ELR (cell line): ENCODE measurements around the gene MAJIN.
A peak's percentile ranks its signal among the peaks of the same experiment; 100 is the strongest.
"Not testable (repeated sequence)": the region's sequence is repeated elsewhere in the genome, so short reads cannot be mapped to it uniquely, and the experiment has no call there.

ENCODE experiments used
- DNase-seq: peaks from one replicate; pipeline ENCODE4 v3.0.0-alpha.2; 2015; ENCODE audit warnings: low read depth

The MAJIN gene

GRCh38 chr11:64990222-64990923, 18.5 kb upstream of the MAJIN start:
- DNase-seq, result peak; percentile 39

- DNase-seq, result no peak
These were observed 17.5 kb upstream of the MAJIN start for GRCh38 chr11:64989416-64989815.

DNA sequence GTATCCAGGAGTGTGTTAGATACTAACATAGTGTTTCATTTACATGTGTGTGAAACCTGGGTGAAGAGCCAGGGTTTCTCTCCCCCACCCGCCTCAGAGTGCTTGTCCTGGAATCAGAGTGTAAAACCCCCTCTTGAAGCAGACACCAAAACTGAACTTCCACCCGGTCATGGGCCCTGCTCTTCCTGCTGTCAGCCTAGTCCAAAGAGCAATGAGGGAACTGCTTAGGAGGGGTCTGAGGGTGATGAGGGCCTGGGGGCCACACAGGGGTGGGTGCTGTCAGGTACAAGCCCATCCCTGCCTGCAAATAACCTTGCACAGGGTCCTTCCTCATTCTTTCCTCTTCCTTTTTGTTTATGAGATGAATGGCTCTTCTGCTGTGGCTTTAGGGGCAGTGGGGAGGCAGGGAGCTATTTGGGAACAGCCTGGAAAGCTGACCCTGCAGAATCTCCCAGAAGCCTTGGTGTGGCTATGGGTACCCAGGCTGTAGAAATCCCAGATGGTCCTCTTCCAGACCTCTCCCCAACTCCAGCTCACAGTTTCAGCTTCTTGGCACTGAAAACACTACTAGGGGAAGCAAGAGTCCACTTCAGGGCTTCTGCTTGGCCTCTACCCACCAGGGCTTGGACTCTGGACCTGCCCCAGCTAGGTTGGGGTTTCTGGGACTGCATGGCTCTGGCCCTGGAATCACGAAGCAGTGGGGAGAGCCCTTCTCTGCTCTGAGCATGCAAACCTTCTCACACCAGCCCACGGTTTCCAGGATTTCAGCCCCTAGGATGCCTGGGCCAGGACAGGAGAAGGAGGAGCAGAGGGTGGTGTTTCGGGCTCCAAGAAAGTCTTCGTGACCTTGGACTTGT, 16.3 kb upstream of the MAJIN start:
- DNase-seq, result no peak

GRCh38 chr11:64983339-64983738, 11.4 kb upstream of the MAJIN start:
- not testable (repeated sequence) for DNase-seq

DNA sequence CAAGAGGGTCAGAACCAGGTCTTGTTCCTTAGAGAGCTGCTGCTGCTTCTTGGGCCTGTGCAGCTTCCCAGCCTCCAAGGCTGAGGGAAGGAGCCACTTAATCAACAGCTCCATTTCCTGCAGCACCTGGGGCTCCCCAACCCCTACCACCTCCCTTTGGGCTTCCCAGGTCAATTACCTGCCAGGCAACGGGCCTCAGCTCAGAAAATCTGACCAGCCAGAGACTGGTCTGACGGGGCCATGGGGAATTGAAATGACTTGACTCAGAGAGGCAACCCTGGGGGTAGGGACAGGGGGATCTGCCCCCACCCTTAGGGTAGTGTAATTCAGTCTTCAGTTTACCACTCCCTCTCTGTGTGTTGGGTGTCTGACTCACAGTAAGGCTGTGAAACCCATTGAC, 4.7 kb upstream of the MAJIN start:
- DNase-seq, result no peak

- no peak for DNase-seq
These were observed 2.2 kb upstream of the MAJIN start for GRCh38 chr11:64974124-64974523.

GRCh38 chr11:64970731-64971151, 1.2 kb downstream of the MAJIN start:
- DNase-seq, result no peak

- DNase-seq, result peak; percentile 86
These were observed 2.7 kb downstream of the MAJIN start for GRCh38 chr11:64969209-64969608.

DNA sequence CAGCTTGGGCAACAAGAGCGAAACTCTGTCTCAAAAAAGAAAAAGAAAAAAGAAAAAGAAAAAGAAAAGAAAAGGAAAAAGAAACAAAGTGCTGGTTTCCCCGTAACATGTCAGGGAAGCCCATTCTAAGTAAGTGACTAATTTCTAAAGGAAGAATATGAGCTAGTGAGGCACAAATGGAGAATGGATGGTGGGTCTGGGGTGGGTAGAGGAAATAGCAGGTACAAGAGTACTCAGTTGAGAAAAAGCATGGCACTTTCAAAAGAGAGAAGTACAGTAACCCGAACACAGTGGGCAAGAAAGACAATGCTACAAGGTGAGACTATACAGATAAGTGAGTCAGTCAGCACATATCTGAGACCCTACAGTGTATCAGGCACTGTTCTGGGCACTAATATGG, 4.5 kb downstream of the MAJIN start:
- DNase-seq, result no peak

DNA sequence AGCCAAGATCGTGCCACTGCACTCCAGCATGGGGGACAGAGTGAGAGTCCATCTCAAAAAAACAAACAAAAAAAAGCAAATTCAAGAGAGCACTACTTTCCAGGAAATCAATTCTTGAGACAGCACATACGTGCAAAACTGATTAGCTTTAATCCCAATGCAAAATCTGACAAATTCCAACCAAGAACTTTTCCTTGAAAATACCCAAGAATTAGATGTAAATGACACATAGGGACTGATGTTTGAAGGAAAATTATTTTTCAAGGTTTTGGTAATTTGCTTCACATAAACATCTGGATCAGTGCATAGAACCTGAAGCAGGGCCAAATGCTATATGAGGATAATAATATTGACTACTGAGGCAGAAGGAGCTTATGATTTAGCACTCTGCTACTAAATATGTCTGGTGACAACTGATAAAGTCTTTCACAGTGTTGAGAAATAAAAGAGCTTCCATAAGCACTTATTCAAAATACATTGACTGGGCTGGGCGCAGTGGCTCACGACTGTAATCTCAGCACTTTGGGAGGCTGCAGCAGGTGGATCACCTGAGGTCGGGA, 8.8 kb downstream of the MAJIN start:
- DNase-seq, result no peak

GRCh38 chr11:64960719-64961118, 11.2 kb downstream of the MAJIN start:
- no peak for DNase-seq

- DNase-seq, result peak; percentile 48
These were observed 12.4 kb downstream of the MAJIN start for GRCh38 chr11:64959498-64959897.

GRCh38 chr11:64954201-64954600, 17.7 kb downstream of the MAJIN start:
- DNase-seq, result no peak

- DNase-seq, result no peak
These were observed 20.4 kb downstream of the MAJIN start for GRCh38 chr11:64951529-64951928.

- peak; percentile 30 for DNase-seq
These were observed 24.6 kb downstream of the MAJIN start for GRCh38 chr11:64947208-64947814.

DNA sequence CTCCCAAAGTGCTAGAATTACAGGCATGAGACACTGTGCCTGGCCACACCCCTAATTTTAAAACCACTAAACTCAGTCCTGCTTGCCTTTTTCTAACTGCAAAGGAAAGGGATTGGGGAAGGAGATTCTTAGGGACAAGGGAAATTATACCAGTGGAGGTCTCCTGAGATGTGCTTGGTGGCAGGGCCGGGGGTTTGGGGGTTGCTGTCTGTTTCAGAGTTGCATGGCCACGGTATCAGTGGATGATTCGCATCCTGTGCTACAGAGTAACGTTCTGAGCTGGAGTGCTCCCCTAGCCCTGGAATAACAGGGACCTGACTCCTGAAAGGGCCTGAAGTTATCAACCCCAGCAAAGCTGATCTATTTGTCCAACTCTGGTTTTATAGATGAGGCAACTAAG, 35.4 kb downstream of the MAJIN start:
- DNase-seq, result peak; percentile 34

- no peak for DNase-seq
These were observed 36.4 kb downstream of the MAJIN start, which contains the start of gene GPHA2 for GRCh38 chr11:64935359-64936081. Gene GPHA2 (minus strand): TSS chr11:64935893. CDS start chr11:64935460, 433 bp downstream.

GRCh38 chr11:64934682-64935358, 37.1 kb downstream of the MAJIN start:
- no peak for DNase-seq

- DNase-seq, result no peak
These were observed 37.8 kb downstream of the MAJIN start for GRCh38 chr11:64933935-64934681.

DNA sequence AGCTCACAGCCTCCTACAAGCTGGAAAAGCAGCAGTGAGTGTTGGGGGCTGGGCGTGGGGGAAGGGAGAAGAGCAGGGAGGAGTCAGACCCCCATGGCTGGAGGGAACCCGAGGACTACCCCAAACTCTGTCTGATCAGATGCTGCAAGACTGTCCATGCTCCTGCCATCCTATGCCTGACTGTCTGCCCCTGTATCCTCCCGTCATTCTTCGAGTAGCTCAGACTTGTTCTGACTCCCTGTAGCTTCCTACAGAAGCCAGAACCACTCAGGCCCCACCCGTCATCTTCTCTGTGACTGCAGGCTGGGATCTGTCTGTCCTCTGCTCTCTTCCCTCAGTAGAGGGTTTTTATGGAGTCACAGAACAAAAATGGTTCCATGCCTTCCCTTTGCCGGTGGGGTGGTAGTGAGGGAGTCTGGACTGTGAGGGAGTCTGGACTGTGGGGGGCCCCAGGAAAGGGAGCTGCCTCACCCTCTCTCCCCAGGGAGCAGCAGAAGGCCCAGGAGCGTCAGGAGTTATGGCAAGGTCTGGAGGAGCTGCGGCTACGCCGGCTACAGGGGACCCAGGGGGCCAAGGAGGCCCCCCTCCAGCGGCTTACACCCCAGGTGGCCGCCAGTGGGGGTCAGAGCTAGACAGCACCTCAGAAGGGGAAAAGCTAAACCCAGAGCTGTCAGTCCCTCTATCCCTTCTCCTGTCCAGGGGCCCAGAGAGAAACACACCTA, 38.5 kb downstream of the MAJIN start:
- DNase-seq, result no peak
